ENCODE measurements around the gene EIF1B. TPM values are rescaled to one million over a fixed set of nuclear protein-coding genes. Genes with fewer than 3 reads are reported as not detected.
A peak's percentile ranks its signal among the peaks of the same experiment; 100 is the strongest.

EIF1B gene
- total RNA-seq, 6 experiments from 2014 or later, result 11.1 to 26.2 (median 20.5) TPM

- DNase-seq (no peak), ATAC-seq (no peak)
- intact Hi-C loops (cut with DNase I), result no loop called here
- no peaks in the 10 kb centered on the region for H3K9me3 ChIP-seq
- no peaks in the 10 kb centered on the region for H3K36me3 ChIP-seq
- H3K27me3 ChIP-seq, result no peaks in the 10 kb centered on the region
- no peak overlapping the region for H3K4me3 ChIP-seq
- WGBS (ENCODE audit: insufficient coverage, low coverage, low lambda C conversion rate, missing lambda C conversion rate), result 83% methylated on average over 2 of the region's 2 CpGs
- no peak overlapping the region for H3K27ac ChIP-seq
- H3K4me1 ChIP-seq, result no peaks in the 10 kb centered on the region
- TF ChIP-seq POLR2A (IDR thresholded peaks at IDR 0.05), result no peak
- TF ChIP-seq, protein P1, sequence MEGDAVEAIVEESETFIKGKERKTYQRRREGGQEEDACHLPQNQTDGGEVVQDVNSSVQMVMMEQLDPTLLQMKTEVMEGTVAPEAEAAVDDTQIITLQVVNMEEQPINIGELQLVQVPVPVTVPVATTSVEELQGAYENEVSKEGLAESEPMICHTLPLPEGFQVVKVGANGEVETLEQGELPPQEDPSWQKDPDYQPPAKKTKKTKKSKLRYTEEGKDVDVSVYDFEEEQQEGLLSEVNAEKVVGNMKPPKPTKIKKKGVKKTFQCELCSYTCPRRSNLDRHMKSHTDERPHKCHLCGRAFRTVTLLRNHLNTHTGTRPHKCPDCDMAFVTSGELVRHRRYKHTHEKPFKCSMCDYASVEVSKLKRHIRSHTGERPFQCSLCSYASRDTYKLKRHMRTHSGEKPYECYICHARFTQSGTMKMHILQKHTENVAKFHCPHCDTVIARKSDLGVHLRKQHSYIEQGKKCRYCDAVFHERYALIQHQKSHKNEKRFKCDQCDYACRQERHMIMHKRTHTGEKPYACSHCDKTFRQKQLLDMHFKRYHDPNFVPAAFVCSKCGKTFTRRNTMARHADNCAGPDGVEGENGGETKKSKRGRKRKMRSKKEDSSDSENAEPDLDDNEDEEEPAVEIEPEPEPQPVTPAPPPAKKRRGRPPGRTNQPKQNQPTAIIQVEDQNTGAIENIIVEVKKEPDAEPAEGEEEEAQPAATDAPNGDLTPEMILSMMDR (IDR thresholded peaks at IDR 0.05), result no peak
Measured at GRCh38 chr3:40287248-40287647, 22.3 kb upstream of the EIF1B start.

DNA sequence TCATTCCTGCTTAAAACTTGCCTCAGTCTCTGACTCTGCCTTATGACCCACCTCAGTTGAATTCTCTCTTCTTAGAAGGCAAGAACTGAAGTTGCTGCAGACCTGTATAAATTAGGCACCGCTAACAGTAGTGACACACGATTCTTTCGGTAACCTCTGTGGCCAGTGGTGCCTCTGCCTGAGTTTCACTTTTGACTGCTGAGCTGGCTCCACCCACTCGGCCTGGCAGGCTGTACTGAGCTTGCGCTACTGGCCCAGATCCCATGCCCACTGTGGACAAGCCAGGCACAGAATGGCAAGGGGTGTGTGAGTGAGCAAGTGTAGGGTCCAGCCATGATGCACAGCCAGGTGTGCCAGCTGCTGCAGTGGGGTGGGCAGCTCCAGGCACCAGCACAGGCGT lies 19.1 kb upstream of the EIF1B start:
- H3K36me3 ChIP-seq, result no peaks in the 10 kb centered on the region
- no peaks in the 10 kb centered on the region for H3K4me1 ChIP-seq
- no peaks in the 10 kb centered on the region for H3K27me3 ChIP-seq
- intact Hi-C loops (cut with DNase I), result no loop called here
- H3K27ac ChIP-seq, result peak overlapping the region in 1 of 3 donors; percentile 21
- no peaks in the 10 kb centered on the region for H3K9me3 ChIP-seq
- DNase-seq, result no peak
- TF ChIP-seq POLR2A (IDR thresholded peaks at IDR 0.05), result no peak
- TF ChIP-seq, protein P1 (IDR thresholded peaks at IDR 0.05), result no peak
- no peak overlapping the region for H3K4me3 ChIP-seq
- ATAC-seq, result peak; percentile 29 to 94 (median 80)
- 76% methylated on average over 6 of the region's 6 CpGs for WGBS (ENCODE audit: insufficient coverage, low coverage, low lambda C conversion rate, missing lambda C conversion rate)

GRCh38 chr3:40291471-40291870 lies 18.0 kb upstream of the EIF1B start:
- no peak overlapping the region for H3K4me3 ChIP-seq
- H3K27me3 ChIP-seq, result no peaks in the 10 kb centered on the region
- H3K9me3 ChIP-seq, result no peaks in the 10 kb centered on the region
- no peak for ATAC-seq
- H3K27ac ChIP-seq, result no peak overlapping the region
- 81% methylated on average over 4 of the region's 4 CpGs for WGBS (ENCODE audit: insufficient coverage, low coverage, low lambda C conversion rate, missing lambda C conversion rate)
- H3K4me1 ChIP-seq, result no peaks in the 10 kb centered on the region
- H3K36me3 ChIP-seq, result no peaks in the 10 kb centered on the region
- no peak for DNase-seq
- no peak for TF ChIP-seq POLR2A (IDR thresholded peaks at IDR 0.05)
- TF ChIP-seq, protein P1 (IDR thresholded peaks at IDR 0.05), result no peak
- intact Hi-C loops (cut with DNase I), result no loop called here

DNA sequence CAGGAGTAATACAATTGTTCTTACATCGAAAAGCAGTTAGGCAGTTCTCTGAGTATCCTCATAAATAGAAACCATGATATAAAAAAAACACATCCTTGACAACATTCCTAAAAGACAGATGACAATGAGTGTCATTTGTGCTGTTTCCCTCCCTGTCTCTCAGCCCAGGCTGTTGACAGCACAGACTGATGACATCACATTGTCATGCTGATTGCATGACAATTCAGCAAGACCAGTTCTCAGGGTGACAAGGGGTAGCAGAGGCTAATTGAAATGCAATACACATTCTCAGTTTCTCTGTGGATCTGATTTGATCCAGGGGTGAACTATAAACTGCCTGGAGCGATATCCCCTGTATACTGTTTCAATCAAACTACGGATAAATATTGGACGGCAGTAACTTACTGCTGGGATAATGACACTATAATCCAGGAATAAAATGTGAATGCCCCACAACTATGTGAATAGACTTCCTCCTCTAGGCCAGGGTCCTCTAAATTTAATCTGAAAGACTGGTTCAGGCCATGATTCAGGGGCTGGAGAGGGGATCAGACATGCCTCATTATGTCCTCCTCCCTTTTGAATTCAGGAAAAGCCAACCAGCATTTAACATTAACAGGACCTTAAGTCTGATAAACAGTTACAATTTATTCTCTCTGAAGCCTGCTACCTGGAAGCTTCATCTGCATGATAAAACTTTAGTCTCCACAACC lies 16.7 kb upstream of the EIF1B start:
- intact Hi-C loops (cut with DNase I), result no loop called here
- H3K27me3 ChIP-seq, result no peaks in the 10 kb centered on the region
- no peaks in the 10 kb centered on the region for H3K36me3 ChIP-seq
- H3K9me3 ChIP-seq, result no peaks in the 10 kb centered on the region
- no peak for ATAC-seq
- no peak overlapping the region for H3K27ac ChIP-seq
- H3K4me1 ChIP-seq, result no peaks in the 10 kb centered on the region
- no peak overlapping the region for H3K4me3 ChIP-seq
- TF ChIP-seq POLR2A (IDR thresholded peaks at IDR 0.05), result no peak
- TF ChIP-seq, protein P1 (IDR thresholded peaks at IDR 0.05), result no peak
- 83% methylated on average over 4 of the region's 4 CpGs for WGBS (ENCODE audit: insufficient coverage, low coverage, low lambda C conversion rate, missing lambda C conversion rate)
- DNase-seq, result no peak
